GM18505 (cell line): Measurements from ENCODE around the gene NR2F2.

Experiments
- ATAC-seq: cut with Tn5 transposase; IDR thresholded peaks from one replicate; pipeline ENCODE4 v1.9.1; 2021; ENCODE audit not compliant: unreplicated experiment
- POLR2A ChIP-seq: IDR thresholded peaks from 4 replicates; pipeline ENCODE4 v1.6.1; 2011; ENCODE audit warnings: borderline replicate concordance; ENCODE audit not compliant: insufficient read depth, insufficient read length; ENCODE audit errors: extremely low read depth

Gene NR2F2

GRCh38 chr15:96352604-96353405 is 22.3 kb downstream of the NR2F2 start:
- no peak for TF ChIP-seq POLR2A
- no peak for ATAC-seq

DNA sequence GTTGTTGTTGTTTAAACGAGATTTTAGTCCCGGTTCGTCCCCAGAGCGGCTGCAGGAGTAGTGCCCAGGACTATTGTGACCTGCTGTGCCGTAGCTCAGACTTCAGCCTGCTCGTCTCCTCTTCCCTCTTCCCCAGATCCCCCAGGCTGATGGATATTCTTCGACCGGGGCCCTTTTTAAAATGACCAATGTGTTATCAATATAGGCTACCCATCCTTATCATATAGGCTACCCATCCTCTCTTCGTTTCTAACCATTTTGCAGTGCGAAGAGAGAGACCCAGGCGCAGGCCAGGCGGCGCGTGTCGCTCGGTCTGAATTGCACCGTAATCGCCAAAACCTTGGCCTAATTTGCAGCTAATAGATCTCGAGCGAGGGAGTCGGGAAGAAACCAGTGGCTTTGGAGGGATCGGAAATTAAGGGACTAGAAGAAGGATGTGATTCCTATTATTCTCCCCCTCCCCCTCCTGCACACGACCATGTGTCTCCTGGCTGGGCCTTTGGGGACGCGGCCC is 23.0 kb downstream of the NR2F2 start:
- no peak for TF ChIP-seq POLR2A
- ATAC-seq = no peak

GRCh38 chr15:96353930-96354730 is 23.6 kb downstream of the NR2F2 start:
- no peak for ATAC-seq
- no peak for TF ChIP-seq POLR2A

- ATAC-seq = no peak
- TF ChIP-seq POLR2A = no peak
These were observed 24.4 kb downstream of the NR2F2 start for GRCh38 chr15:96354731-96355567.

DNA sequence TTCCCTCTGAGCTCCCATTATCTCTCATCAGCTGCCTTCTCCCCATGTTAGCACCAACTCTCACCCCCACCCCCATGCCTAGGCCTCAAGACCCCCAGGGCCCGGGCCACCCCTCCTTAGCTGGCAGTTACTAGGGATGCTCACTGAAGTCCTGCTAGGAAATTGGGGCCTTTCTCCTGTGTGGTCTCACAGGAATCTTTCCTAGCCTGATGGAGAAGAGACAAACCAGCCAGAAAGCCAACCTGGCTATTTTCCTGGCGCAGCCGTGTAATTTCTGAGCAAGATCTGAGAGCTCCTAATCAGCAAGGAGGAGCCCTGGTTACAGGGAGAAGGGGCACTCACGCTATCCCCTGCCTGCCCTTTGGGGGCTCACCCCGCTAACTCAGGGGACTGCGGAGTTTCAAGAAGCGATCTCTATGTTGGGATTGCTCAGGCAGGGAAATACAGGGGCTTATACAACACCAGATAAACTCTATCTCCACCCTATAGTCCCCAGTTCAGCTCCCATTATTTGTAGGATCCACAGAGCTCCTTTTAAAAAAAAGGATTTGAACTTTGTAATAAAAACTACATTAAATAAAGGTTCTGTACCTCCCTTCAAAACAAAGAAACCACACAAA is 25.2 kb downstream of the NR2F2 start:
- no peak for ATAC-seq
- TF ChIP-seq POLR2A = no peak

GRCh38 chr15:96356494-96357455 is 26.3 kb downstream of the NR2F2 start:
- ATAC-seq = peak; percentile 61
- TF ChIP-seq POLR2A = no peak

- TF ChIP-seq POLR2A = no peak
- no peak for ATAC-seq
These were observed 27.7 kb downstream of the NR2F2 start for GRCh38 chr15:96358001-96358801.

DNA sequence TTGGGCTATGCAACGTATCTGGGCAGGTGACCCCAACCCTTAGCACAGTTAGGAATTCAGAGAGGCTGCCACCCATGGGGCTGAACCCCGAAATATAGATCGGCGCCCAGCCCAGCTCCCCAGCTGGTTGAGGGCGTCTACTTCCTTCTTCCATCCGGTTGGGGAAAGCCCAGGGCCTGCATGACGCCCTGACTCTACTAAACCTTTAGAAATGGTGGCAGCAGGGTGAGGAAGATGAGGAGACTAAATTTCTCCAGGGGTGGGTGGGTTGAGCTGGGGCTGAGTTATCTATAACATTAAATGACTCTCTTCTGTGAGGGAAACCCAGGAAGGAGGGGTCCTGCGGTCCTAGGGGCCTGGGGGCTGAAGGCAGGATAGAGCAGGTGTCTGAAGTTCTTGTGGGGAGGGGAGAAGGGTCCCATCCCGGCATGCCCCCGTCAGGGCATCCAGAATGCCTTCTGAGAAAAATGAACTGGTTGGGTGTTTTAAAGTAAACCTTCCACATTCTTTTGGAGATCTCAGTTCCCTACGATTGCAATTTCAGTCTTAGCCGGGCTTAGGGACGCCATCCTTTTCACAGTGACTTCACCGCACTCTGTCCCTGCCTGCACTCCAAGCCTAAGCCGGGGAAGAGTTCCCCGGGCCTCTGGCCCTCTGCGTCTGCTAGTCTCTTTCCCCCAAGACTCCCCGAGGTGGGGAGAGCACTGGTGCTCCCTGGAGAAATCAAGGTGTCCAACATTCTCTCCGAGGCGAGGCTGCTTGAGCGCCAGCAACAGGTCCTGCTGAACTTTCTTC is 28.5 kb downstream of the NR2F2 start:
- no peak for TF ChIP-seq POLR2A
- no peak for ATAC-seq

GRCh38 chr15:96359616-96360521 is 29.4 kb downstream of the NR2F2 start:
- no peak for ATAC-seq
- no peak for TF ChIP-seq POLR2A
